Osteoblast (primary cell): Measurements from ENCODE around the gene ANKRD29. TPM values are rescaled to one million over a fixed set of nuclear protein-coding genes. Genes with fewer than 3 reads are reported as not detected.

Experiments used
- DNase-seq: peaks from one replicate; pipeline ENCODE4 v3.0.0; 2011; ENCODE audit warnings: low spot score, mixed read lengths; ENCODE audit not compliant: insufficient read length; ENCODE audit errors: missing footprints
- H2AFZ ChIP-seq: 2 replicates; pipeline ENCODE4 v1.6.0; 2011; ENCODE audit warnings: mild to moderate bottlenecking, low read length
- H3K27ac ChIP-seq: 2 replicates; pipeline ENCODE4 v1.5.1; 2011; ENCODE audit warnings: mild to moderate bottlenecking, low read depth, low read length, moderate library complexity
- H3K27me3 ChIP-seq: 2 replicates; pipeline ENCODE4 v1.6.0; 2012; ENCODE audit warnings: mild to moderate bottlenecking, control low read depth, inconsistent platforms, low read length, moderate library complexity; ENCODE audit not compliant: insufficient read depth
- H3K36me3 ChIP-seq: 2 replicates; pipeline ENCODE4 v1.5.1; 2011; ENCODE audit warnings: mild to moderate bottlenecking, low read length, control low read depth, moderate library complexity; ENCODE audit not compliant: insufficient read depth
- H3K4me1 ChIP-seq: 2 replicates; pipeline ENCODE4 v1.5.1; 2011; ENCODE audit warnings: mild to moderate bottlenecking, low read length, control low read depth, moderate library complexity; ENCODE audit not compliant: insufficient read depth
- H3K4me2 ChIP-seq: 2 replicates; pipeline ENCODE4 v1.6.0; 2011; ENCODE audit warnings: mild to moderate bottlenecking, low read length; ENCODE audit not compliant: insufficient read depth
- H3K4me3 ChIP-seq: fragments of 200-600 bp; sonication (generic); 3 replicates; pipeline ENCODE4 v1.5.1; 2012; ENCODE audit warnings: mild to moderate bottlenecking, low read length, inconsistent platforms; ENCODE audit not compliant: insufficient read depth
- H3K79me2 ChIP-seq: 2 replicates; pipeline ENCODE4 v1.6.0; 2012; ENCODE audit warnings: mild to moderate bottlenecking, low read length, control low read depth, inconsistent platforms; ENCODE audit not compliant: insufficient read depth
- H3K9me3 ChIP-seq: 2 replicates; pipeline ENCODE4 v1.5.1; 2011; ENCODE audit warnings: low read depth, low read length, control low read depth
- H4K20me1 ChIP-seq: 2 replicates; pipeline ENCODE4 v1.6.0; 2012; ENCODE audit warnings: mild to moderate bottlenecking, low read length, control low read depth; ENCODE audit not compliant: insufficient read depth
- CTCF ChIP-seq: IDR thresholded peaks from 2 replicates; pipeline ENCODE4 v1.5.1; 2011; ENCODE audit warnings: mild to moderate bottlenecking, low read depth, low read length, moderate library complexity; ENCODE audit errors: extremely low read depth
- total RNA-seq: library from RNA; depleted of rRNA; stranded (reverse); fragments of >200 nt; gene quantifications from 2 replicates; pipeline ENCODE4 v1.2.3, GENCODE V29; 2012

ANKRD29 gene
- total RNA-seq, 1 donor = 9.8 TPM

GRCh38 chr18:23585007-23585871, 77.5 kb downstream of the ANKRD29 start:
- Histone ChIP-seq H3K79me2 (peaks cover 59% of the 10 kb centered on the region), H3K36me3 (no peaks in the 10 kb centered on the region), H3K4me1 (peaks cover 57% of the 10 kb centered on the region), H3K27me3 (no peaks in the 10 kb centered on the region), H4K20me1 (peaks cover 26% of the 10 kb centered on the region), H3K9me3 (no peaks in the 10 kb centered on the region), H3K4me2 (peak overlapping the region; percentile 97), H3K27ac (peak overlapping the region; percentile 96), H2AFZ (peak overlapping the region; percentile 67), H3K4me3 (peak overlapping the region; percentile 81)
- DNase-seq = peak; percentile 23
- TF ChIP-seq CTCF = no peak

GRCh38 chr18:23584019-23584983, 78.4 kb downstream of the ANKRD29 start:
- Histone ChIP-seq H3K27me3 (no peaks in the 10 kb centered on the region), H2AFZ (no peak overlapping the region), H3K4me2 (peak overlapping the region; percentile 97), H3K4me3 (peak overlapping the region; percentile 81), H3K9me3 (no peaks in the 10 kb centered on the region), H3K36me3 (no peaks in the 10 kb centered on the region), H3K79me2 (peaks cover 68% of the 10 kb centered on the region), H3K27ac (no peak overlapping the region), H3K4me1 (peaks cover 64% of the 10 kb centered on the region), H4K20me1 (peaks cover 33% of the 10 kb centered on the region)
- no peak for TF ChIP-seq CTCF
- no peak for DNase-seq

GRCh38 chr18:23583071-23583865, 79.4 kb downstream of the ANKRD29 start:
- H3K79me2 ChIP-seq = peaks cover 78% of the 10 kb centered on the region
- no peaks in the 10 kb centered on the region for H3K9me3 ChIP-seq
- peak overlapping the region; percentile 97 for H3K4me2 ChIP-seq
- peaks cover 60% of the 10 kb centered on the region for H3K4me1 ChIP-seq
- peaks cover 44% of the 10 kb centered on the region for H4K20me1 ChIP-seq
- H2AFZ ChIP-seq = no peak overlapping the region
- H3K36me3 ChIP-seq = no peaks in the 10 kb centered on the region
- H3K27me3 ChIP-seq = no peaks in the 10 kb centered on the region
- no peak overlapping the region for H3K27ac ChIP-seq
- peak; percentile 21 for DNase-seq
- peak overlapping the region; percentile 81 for H3K4me3 ChIP-seq
- TF ChIP-seq CTCF = no peak
